ENCODE data around the gene SLC35F6. TPM values are rescaled to one million over a fixed set of nuclear protein-coding genes. Genes with fewer than 3 reads are reported as not detected.

The SLC35F6 gene
- polyA plus RNA-seq, 2 of the 4 experiments (the other 2 are of a cell fraction), result 41.3 to 46.9 TPM

GRCh38 chr2:26754972-26755670 is 9.0 kb upstream of the SLC35F6 start:
- Histone ChIP-seq H3K9me3 (peaks cover 7% of the 10 kb centered on the region; the same call in 2 of the 3 replicates), H3K4me3 (no peak overlapping the region), H3K4me2 (no peak overlapping the region), H3K4me1 (peaks cover 77% of the 10 kb centered on the region), H3K27ac (peak overlapping the region; percentile 97)
- no peak for FAIRE-seq
- 81% methylated on average over 4 of the region's 4 CpGs for WGBS (ENCODE audit: missing lambda C conversion rate)
- POLR2A ChIA-PET, result interaction anchor here (1.1 kb wide), 1 partner anchor 17 kb away, joined by 4 read pairs; no protein-coding TSS in a partner anchor
- CTCF ChIA-PET, result interaction anchor here (0.7 to 7.4 kb wide), 8 partner anchors 10 to 252 kb away, joined by 3 to 72 read pairs (median 4); no protein-coding TSS in a partner anchor
- no peak for DNase-seq (ENCODE audit: low read depth in 1 of 2, low spot score in 1 of 2)
- TF ChIP-seq ZNF302 (CRISPR knock-in tag; IDR thresholded peaks at IDR 0.05) (no peak), CBX8 (IDR thresholded peaks at IDR 0.05) (no peak), FOXS1 (CRISPR knock-in tag; IDR thresholded peaks at IDR 0.05) (no peak), RCOR1 (IDR thresholded peaks at IDR 0.05; ENCODE audit: low read depth, low read length) (no peak), NFE2L2 (conservative IDR thresholded peaks at IDR 0.05; ENCODE audit: low read length) (no peak), JUN (IDR thresholded peaks at IDR 0.05) (no peak)
- peak in 1 of 2 experiments; percentile 32; a peak in 2 of 6 replicates for ATAC-seq

DNA sequence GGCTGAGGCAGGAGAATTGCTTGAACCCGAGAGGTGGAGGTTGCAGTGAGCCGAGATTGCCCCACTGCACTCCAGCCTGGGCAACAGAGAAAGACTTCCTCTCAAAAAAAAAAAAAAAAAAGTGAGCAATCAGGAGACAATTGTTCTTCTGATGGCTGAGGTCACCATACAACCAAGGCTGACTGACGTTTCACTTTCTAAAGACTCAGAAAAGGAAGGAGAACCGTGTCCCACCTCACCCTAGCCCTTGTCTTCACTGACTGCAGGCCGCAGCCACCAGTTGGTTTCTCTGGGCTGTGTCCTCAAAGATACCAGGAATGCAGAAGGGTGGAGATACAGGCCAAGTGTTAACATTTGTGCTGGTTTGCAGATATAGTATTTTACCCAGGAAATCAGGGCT is 7.7 kb upstream of the SLC35F6 start:
- DNase-seq (ENCODE audit: low read depth in 1 of 2, low spot score in 1 of 2) (no peak), FAIRE-seq (no peak), ATAC-seq (no peak)
- Histone ChIP-seq H3K4me1 (peaks cover 66% of the 10 kb centered on the region), H3K4me2 (no peak overlapping the region), H3K9me3 (peaks cover 3% of the 10 kb centered on the region; the same call in 2 of the 3 replicates), H3K4me3 (no peak overlapping the region), H3K27ac (peak overlapping the region; percentile 97)
- ChIA-PET POLR2A (no interaction called here), CTCF (interaction anchor here (0.6 to 7.4 kb wide), 7 partner anchors 11 to 254 kb away, joined by 3 to 72 read pairs (median 4); no protein-coding TSS in a partner anchor)
- TF ChIP-seq KDM1A (IDR thresholded peaks at IDR 0.05; ENCODE audit: low read depth), result no peak
- TF ChIP-seq RARB (CRISPR knock-in tag; IDR thresholded peaks at IDR 0.05), result no peak
- TF ChIP-seq TP53 (CRISPR knock-in tag; IDR thresholded peaks at IDR 0.05), result no peak
- TF ChIP-seq KDM5A (IDR thresholded peaks at IDR 0.05), result no peak
- TF ChIP-seq CHD2 (IDR thresholded peaks at IDR 0.05; ENCODE audit: low read length, partially characterized antibody), result no peak
- no peak for TF ChIP-seq RAD21 (conservative IDR thresholded peaks at IDR 0.05 in 1 of 2, IDR thresholded peaks at IDR 0.05 in 1 of 2)
- no peak for TF ChIP-seq EHF (CRISPR knock-in tag; IDR thresholded peaks at IDR 0.05)
- WGBS (ENCODE audit: missing lambda C conversion rate), result 82% methylated on average over 5 of the region's 5 CpGs

DNA sequence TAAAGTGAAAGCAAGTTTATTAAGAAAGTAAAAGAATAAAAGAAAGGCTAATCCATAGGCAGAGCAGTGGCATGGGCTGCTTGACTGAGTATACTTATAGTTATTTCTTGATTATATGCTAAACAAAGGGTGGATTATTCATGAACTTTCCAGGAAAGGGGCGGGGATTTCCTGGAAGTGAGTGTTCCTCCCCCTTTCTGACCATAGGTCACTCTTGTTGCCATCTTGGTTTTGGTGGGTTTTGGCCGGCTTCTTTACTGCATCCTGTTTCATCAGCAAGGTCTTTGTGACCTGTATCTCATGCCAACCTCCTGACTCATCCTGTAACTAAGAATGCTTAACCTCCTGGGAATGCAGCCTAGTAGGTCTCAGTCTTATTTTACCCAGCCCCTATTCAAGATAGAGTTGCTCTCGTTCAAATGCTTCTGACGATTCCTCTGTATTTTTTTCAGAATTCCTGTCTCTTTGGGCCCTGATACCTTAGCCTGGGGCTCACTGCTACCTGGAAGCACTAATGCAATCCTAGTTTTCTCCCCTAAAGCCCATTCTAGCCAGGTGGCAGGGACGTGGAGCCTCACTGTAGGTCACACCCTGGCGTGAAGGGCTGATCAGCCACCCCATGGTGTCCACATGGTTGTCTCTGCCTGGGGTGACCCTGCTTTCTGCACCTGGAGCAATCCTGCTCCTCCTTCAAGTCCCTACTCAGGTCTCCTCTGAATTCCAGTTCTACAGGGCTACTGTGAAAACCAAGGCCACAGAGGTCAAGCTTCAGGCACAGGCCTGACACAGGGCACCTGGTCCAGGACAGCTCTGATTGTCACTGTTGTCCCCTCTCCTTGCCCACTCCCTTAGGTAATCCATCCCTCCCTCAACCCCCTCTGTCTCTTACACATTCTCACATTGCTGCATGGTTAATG is 6.0 kb upstream of the SLC35F6 start:
- 8% methylated on average over 6 of the region's 6 CpGs for WGBS (ENCODE audit: missing lambda C conversion rate)
- peak; percentile 70 to 98 for DNase-seq (ENCODE audit: low read depth in 1 of 2, low spot score in 1 of 2)
- Histone ChIP-seq H3K4me1 (peaks cover 57% of the 10 kb centered on the region), H3K27ac (peak overlapping the region; percentile 97), H3K9me3 (no peaks in the 10 kb centered on the region), H3K4me3 (no peak overlapping the region), H3K4me2 (peak overlapping the region; percentile 70)
- FAIRE-seq, result peak; percentile 67
- POLR2A ChIA-PET, result interaction anchor here (0.8 kb wide), 1 partner anchor 11 kb away, joined by 3 read pairs; no protein-coding TSS in a partner anchor
- ATAC-seq, result peak; percentile 70 to 91
- CTCF ChIA-PET, result interaction anchor here (1.6 to 7.4 kb wide), 5 partner anchors 11 to 161 kb away, joined by 3 to 72 read pairs (median 12); no protein-coding TSS in a partner anchor
- no peak for TF ChIP-seq BHLHE40 (IDR thresholded peaks at IDR 0.05; ENCODE audit: low read depth, low read length)
- TF ChIP-seq RFX5 (IDR thresholded peaks at IDR 0.05), result no peak
- no peak; the same call in 1 of the 2 replicates for TF ChIP-seq HOXA7 (CRISPR knock-in tag; IDR thresholded peaks at IDR 0.05)
- no peak for TF ChIP-seq ZFP36 (IDR thresholded peaks at IDR 0.05; ENCODE audit: borderline replicate concordance, partially characterized antibody)
- no peak for TF ChIP-seq CBX8 (IDR thresholded peaks at IDR 0.05)
- no peak for TF ChIP-seq EHMT2 (IDR thresholded peaks at IDR 0.05; ENCODE audit: low read depth)
- TF ChIP-seq, protein P1, sequence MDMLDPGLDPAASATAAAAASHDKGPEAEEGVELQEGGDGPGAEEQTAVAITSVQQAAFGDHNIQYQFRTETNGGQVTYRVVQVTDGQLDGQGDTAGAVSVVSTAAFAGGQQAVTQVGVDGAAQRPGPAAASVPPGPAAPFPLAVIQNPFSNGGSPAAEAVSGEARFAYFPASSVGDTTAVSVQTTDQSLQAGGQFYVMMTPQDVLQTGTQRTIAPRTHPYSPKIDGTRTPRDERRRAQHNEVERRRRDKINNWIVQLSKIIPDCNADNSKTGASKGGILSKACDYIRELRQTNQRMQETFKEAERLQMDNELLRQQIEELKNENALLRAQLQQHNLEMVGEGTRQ (IDR thresholded peaks at IDR 0.05), result no peak
- TF ChIP-seq, protein P2, sequence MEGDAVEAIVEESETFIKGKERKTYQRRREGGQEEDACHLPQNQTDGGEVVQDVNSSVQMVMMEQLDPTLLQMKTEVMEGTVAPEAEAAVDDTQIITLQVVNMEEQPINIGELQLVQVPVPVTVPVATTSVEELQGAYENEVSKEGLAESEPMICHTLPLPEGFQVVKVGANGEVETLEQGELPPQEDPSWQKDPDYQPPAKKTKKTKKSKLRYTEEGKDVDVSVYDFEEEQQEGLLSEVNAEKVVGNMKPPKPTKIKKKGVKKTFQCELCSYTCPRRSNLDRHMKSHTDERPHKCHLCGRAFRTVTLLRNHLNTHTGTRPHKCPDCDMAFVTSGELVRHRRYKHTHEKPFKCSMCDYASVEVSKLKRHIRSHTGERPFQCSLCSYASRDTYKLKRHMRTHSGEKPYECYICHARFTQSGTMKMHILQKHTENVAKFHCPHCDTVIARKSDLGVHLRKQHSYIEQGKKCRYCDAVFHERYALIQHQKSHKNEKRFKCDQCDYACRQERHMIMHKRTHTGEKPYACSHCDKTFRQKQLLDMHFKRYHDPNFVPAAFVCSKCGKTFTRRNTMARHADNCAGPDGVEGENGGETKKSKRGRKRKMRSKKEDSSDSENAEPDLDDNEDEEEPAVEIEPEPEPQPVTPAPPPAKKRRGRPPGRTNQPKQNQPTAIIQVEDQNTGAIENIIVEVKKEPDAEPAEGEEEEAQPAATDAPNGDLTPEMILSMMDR (IDR thresholded peaks at IDR 0.05), result no peak
- no peak for TF ChIP-seq ZSCAN20 (CRISPR knock-in tag; IDR thresholded peaks at IDR 0.05)
- TF ChIP-seq CHD4 (IDR thresholded peaks at IDR 0.05; ENCODE audit: borderline replicate concordance), result no peak
- no peak for TF ChIP-seq FOSB (CRISPR knock-in tag; IDR thresholded peaks at IDR 0.05)
- no peak for TF ChIP-seq REST (IDR thresholded peaks at IDR 0.05)
- TF ChIP-seq SMC3 (IDR thresholded peaks at IDR 0.05), result peak; percentile 19; the same call in 2 of the 3 replicates
- TF ChIP-seq TP53 (CRISPR knock-in tag; IDR thresholded peaks at IDR 0.05), result peak; percentile 76; the same call in 1 of the 2 replicates
- no peak for TF ChIP-seq POLR2AphosphoS2 (conservative IDR thresholded peaks at IDR 0.05; ENCODE audit: low read length)
